ENCODE results near the gene RTRAF.

Gene RTRAF

DNA sequence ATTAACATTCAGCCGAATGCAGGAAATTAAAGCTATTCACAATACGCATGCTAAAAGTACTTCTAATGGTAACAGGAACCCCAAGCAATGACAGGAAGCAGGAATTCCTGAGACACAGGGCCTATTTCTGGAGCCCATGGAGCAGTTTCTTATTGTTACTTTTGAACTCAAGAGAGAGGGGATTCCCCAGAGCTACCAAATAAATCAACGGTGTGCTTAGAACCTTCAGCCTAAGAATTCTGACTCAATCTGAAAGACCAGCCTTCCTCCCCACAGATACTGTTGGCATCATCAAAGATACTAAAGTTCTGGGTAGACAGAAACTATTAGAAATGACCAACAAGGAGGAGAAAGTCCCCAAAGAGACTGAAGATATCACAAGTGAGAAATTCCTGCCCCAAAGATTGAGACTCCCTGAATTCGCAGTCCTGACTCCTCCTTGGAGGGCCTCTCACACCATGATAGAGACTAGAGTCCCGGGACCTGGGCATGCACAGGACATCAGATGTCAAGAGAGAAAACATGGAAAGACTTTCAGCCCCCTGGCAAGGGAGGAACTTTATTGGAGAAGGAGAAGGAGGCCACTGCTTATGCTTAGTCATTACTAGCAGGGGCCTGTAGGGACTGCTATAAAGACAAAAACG lies 32.7 kb downstream of the RTRAF start:
- DNase-seq = no peak

- DNase-seq = no peak
Measured at GRCh38 chr14:52023518-52023917, 34.2 kb downstream of the RTRAF start.

- DNase-seq = no peak
Measured at GRCh38 chr14:52025310-52025709, 36.0 kb downstream of the RTRAF start.

DNA sequence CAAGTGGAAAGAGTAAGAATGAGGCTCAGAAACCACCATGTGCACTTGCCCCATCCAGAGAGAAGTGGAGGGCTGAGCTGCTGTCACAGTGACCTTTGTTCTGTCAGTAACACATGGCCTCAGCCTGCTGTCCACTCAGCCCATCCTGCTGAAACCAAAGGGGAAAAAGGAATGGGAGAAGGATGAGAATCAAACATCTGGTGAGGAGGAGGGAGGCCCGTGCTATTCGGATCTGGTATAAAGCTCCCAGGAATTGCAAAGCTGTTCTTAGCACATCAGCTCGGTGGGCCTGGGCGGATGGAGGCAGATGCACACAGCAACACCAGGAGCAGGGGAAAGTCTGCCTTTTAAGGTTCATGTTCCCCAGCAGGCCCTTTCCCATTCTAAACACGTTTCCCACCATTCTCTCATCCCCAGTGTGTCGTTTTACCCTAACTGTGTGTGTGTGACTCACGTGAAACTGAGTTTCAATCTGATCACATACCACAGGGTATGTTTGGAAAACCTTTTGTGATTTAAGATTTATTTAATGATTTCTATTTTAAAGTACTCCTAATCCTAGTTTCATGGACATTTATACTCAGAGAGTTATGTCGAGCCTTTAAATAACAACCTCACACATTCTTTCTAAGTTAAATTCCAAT lies 36.8 kb downstream of the RTRAF start:
- DNase-seq = no peak

DNA sequence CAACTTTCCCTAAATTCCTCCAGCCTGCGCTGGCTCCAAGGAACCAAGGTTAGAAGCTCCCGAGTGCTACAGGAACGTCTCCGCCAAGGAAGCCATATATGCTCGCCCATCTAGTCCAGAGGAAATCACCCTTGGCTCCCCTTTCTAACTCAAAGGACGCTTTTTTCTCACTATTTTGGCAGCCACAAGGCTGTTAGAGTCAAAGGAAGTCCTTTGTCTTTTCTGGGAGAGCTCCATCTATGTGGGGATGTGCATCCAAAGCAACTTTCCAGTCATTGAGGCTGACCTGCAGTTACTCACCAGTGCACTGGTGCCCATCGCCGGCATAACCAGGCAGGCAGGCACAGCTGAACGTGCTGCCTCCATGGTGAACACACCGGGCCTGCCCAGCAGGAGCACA lies 37.6 kb downstream of the RTRAF start:
- DNase-seq = no peak

DNA sequence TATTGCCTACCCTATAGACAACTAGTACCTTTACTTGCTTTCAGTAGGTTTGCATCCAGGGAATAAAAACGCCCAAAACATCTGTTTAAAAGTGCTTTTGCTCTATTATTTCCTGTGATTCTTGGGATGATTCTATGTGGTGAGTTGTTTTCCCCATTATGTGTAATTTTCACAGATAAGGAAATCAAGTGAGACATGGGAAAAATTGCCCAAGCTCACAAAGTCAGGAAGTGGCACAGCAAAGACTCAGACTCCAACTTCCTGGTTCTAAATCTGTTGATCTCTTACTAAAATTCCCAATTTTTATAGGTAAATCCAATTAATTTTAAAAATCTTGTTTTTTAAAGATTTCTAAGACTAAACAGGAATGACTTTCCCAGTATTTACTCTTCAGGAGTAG lies 40.5 kb downstream of the RTRAF start:
- no peak for DNase-seq

DNA sequence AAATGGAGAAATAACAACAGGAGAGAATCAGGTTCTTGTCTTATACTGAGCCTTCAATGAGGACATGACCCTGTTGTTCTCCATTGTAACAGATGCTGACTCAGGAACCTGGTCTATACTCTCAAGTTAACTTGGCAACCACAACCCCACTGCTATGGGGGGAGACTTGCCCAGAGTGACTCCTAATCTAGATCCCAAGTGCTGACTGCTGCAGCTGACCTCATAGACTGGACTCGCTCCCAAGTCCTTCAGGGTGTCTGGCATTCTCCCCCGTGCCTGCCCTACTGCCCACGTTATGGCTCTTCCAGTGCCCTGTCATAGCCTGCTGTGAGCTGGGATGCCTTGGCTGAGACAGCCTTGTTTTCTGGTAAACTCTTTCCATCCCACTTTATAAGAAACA lies 42.4 kb downstream of the RTRAF start:
- no peak for DNase-seq

GRCh38 chr14:52032204-52032801 lies 43.0 kb downstream of the RTRAF start:
- no peak for DNase-seq

DNA sequence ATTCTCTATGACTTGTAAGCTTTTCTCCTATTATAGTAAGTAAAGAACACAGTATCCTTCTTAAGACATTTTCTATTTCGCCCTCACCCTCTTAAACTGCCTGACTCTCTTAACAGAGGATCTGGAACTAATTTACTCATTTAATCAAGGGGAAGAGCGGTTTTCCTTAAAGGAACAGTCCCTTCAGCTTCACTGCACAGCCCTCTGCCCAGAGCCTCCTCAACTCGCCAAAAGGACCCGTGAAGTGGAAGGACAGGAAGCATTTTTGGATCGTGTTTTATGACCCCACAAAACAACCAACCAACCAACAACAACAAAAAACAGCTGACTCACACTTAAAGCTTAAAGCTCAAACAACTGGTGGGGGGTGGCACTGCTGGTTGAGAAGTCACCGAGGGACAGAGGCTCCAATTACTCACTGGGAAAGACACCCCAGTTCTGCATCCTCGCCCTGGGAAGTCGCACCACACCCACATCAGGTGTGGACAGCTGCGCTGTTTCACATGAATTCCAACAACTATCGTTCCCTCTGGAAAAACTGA lies 43.8 kb downstream of the RTRAF start:
- no peak for DNase-seq

GRCh38 chr14:52039124-52039815 lies 49.9 kb downstream of the RTRAF start:
- DNase-seq = no peak

DNA sequence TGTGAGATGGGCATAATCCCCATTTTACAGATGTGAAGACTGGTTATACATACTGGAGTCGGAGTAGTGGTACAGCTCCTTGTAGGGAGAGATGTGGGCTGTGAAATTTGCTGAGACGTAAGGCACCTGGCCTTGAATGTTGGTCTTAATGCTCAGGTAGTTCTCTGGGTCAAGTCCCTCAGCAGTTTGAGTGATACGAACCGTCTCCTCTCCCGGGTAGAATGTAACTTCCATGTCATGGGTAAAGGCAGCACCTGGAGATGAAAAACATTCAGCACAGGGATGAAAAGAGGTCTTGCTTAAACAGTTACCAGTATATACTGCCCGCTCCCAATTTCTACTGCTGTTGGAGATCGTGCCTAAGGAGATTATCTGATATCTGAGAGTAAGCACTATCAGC lies 51.3 kb downstream of the RTRAF start:
- no peak for DNase-seq

DNA sequence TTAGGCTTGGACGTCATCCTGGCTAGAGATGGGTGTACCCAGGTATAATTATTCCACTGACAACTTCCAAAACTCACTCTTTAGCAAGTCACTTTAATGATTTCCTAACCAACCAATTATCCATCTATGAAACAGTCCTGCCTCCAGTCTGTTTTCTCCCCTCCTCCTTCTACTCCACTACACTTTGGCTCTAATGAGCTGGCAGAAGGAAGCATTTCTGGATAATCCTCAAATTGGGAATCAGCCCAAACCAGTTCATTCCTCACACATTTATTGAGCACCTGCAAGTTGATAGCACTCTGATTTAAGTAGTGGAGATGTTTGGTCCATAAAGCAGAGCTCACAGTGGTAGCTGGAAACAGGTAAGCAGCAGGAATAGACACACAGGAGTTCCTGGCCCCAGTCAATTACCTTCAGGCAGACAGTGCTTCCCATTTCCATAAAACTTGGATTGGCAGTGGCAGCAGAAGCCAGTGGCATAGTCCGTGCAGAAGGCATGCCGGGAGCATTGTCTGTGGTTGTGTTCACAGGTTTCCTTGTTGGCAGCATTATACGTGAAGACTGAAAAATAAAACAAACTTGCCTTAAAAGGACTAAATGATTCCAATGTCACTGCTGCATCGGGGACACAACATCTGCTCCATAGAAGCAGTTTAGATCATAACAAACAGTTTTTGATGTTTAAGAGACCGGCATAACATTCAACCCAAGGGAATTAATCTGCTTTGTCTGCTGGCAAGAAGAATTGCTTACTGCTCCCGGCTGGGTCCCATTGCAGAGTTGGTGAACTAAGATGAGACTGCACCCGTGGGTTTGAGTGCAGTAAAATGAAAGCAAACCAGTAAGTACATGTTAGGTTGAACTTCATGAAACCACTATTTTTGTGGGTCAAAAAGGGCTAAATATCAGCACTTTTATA lies 53.3 kb downstream of the RTRAF start:
- DNase-seq = no peak

DNA sequence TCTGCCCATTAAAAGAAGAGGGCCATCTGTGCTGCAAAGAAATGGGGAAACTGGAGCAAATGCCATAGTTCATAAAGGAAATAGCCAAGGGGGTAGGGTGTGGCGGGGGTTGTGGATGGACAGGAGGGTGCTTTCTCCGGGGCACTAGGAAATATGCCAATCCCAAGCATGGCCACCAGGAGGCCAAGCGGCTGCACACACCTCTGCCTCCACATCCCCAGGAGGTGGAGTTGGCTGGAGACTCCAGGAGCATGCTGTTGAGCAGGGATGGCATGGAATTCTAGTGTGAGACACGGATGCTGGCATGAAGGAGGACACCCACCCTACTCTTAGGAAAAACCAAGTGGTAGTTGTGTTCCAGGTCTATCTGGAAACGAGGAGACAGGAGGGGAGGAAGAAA lies 54.3 kb downstream of the RTRAF start:
- no peak for DNase-seq

DNA sequence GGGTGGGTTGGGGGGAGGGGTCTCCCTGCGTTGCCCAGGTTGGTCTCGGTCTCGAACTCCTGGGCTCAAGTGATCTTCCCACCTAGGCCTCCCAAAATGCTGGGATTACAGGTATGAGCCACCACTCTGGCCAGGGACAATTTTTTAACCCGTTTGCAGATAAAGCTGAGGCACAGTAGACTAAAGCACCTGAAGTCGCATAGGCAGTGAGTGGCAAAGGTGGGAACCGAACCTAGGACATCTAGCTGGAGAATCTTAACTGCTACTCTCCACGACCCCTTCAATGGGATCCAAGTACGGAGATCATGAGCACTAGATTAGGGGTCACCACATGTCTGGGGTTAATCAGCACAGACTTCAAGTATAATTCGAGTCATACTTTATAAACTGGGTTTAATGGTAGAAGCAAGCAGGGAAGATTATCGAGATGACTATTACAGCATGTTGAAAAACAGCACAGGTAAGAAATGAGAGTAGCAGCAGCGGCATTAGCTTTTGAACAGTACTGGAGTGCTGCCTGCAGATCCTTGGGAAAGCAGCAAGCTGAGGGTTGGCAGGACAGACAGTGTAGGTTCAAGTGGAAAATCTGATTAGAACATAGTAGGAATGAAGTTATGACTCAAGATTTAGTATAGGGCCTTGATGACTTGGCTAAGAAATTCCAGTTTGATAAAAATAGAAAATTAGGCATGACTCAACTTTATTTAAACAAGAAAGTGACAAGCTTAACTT lies 55.6 kb downstream of the RTRAF start:
- no peak for DNase-seq

- no peak for DNase-seq
Measured at GRCh38 chr14:52046376-52046917, 57.1 kb downstream of the RTRAF start.

DNA sequence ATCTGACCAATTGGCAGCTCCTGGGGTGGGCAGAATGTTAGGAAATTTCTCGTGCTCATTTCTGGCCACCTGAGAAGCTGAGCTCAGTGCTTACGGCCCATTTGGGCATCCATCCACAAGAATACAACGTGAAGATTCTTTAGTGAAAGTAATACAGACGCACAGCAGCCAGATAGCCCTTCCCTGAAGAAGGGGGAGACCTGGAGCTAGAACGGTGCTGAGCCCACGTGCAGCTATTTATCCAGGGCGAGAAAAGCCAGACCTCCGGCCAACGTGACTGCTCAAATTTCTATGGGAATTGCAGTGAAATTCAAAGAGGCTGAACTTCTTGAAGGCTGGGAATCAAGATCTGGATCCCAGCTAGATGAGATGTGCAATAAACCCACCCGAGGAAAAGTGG lies 58.8 kb downstream of the RTRAF start:
- no peak for DNase-seq

DNA sequence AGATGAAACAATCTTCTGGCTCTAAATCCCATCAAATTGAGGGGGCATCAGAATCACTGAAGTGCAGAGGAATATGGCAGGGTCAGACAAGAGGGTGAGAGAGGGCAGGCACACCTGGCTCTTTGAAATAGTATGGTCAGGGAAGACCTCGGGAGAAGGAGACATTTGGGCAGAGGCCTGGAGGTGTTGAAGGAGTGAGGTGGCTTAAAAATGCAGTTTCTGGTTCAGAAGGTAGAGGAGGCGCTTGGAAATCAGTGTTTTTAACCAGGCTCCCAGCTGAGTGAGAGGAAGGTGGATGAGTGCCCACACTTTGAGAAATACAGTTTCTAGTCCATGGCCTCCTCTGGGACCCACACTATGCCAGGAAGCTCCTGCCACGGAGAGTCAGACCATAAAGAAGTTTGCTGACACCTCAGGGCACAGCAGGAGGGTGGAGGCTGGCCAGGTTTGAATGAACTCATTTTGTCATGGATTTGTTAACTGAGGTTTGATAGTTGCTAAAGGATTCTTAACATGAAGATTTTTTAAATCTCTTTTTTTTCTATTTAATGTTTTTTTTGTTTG lies 59.4 kb downstream of the RTRAF start:
- DNase-seq = no peak

- no peak for DNase-seq
Measured at GRCh38 chr14:52049271-52049670, 59.9 kb downstream of the RTRAF start.

DNA sequence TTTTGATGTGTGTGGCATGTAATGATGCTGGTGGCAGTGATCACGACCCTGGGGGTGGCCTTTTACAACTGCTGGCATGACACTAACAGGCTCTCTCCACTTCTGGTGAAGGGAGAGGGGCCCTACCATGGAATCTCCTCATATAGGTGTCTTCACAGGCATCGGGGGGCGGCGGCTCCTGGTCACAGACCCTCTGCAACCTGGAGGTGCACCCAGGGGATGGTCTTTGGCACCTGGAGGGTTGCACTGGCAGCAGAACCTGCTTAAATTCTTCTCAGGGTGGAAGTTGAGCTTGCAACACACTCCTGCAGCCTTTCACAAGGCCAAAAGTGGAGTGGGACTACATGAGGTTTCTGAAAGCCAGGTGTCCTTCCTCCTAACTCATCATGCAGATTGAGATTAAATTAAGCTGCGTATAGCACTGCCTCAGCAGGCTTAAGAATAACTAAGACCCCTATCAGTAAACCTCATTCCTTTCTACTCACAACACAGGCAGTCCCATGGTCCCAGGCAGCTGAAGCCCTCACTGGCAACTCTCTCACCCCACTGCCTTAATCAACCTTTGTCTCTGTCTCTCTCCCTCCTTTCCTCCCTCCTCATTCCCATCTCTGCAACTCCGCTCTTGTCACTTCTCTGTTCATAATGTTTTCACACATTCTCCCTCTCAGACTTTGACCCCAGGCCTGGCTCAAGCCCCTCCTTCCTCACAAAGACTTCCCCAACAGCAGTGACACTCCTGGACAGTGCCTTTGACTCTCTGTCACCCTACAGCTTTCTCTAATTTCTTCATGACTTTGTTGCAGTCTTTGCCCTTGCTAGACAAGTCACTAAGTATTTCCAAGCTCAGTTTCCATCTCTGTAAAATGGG lies 60.6 kb downstream of the RTRAF start:
- DNase-seq = no peak

- no peak for DNase-seq
Measured at GRCh38 chr14:52051251-52051650, 61.9 kb downstream of the RTRAF start.

Measured in activated CD4-positive, CD25-positive, alpha-beta regulatory T cell treated with anti-CD3 and anti-CD28 coated beads, Interleukin-2, amount 50 U/mL, for 72 hours (primary cell).